HCT116 (cell line): Measurements from ENCODE around the gene C4A.

Experiments
- POLR2A ChIP-seq: IDR thresholded peaks from 2 replicates; pipeline ENCODE4 v1.7.0; 2011; ENCODE audit warnings: borderline replicate concordance; ENCODE audit not compliant: insufficient read depth, insufficient read length; ENCODE audit errors: extremely low read depth
- POLR2AphosphoS5 ChIP-seq: IDR thresholded peaks from 2 replicates; pipeline ENCODE4 v1.6.1; 2011; ENCODE audit warnings: mild to moderate bottlenecking, low read depth, low read length, moderate library complexity
- ZNF274 ChIP-seq: fragments of 200-500 bp; sonication (Bioruptor generic); IDR thresholded peaks from 2 replicates; pipeline ENCODE4 v1.6.1; 2014; ENCODE audit warnings: mild to moderate bottlenecking, low read depth, low read length, inconsistent platforms
- TF ChIP-seq, protein P1 (sequence below): IDR thresholded peaks from 2 replicates; pipeline ENCODE4 v1.6.1; 2012; ENCODE audit warnings: low read depth
- TF ChIP-seq, protein P2 (sequence below), 3 experiments: fragments of 200-600 bp in 1 of 3; sonication (generic) in 1 of 3; IDR thresholded peaks in 2 of 3; conservative IDR thresholded peaks in 1 of 3; 2 replicates each; pipeline ENCODE4 v1.5.1; 2012 to 2017; ENCODE audit warnings: low read depth in 2 of 3, low read length in 2 of 3, antibody characterized with exemption in 1 of 3, borderline replicate concordance in 1 of 3, control low read depth in 1 of 3, mild to moderate bottlenecking in 1 of 3, mixed read lengths in 1 of 3, mixed run types in 1 of 3, moderate library complexity in 1 of 3; ENCODE audit not compliant: insufficient read depth in 1 of 3

DNA sequence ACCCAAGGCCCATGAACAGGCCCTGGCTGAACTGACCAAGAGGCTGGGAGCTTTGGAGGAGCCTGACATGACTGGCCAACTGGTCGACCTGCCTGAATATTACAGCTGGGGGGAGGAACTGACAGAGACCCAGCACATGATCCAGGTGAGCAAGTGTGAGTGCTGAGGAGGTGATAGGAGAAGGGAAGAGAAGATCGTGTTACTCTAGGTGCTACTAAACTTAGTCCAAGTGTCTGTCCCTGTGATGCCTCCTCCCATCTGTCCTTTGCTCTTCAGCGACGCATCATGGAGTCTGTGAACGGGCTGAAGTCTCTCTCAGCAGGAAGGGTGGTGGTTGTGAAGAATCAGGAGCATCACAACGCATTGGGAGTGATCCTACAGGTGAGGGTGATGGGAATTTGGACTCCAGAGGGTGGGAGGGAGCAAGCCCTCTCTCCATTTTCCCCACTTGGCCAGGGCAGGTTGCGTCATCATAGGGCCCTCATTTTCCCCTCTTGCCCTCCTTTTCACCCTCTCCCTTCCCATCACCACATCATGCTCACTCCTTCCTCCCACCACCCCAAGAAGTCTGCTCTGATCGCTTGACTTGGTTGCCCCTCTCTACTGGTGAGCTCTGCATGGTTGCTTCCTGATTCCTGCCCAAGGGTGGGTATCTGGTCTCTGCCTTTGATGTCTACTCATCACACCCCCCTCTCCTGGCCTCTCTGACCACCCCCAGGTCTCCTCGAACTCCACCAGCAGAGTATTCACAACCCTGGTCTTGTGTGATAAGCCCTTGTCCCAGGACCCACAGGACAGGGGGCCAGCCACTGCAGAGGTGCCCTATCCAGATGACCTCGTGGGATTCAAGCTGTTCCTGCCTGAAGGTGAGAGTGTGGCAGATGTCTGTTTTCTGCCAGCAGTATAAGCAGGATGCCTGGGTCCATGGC is 14.6 kb upstream of the C4A start:
- TF ChIP-seq, protein P1, sequence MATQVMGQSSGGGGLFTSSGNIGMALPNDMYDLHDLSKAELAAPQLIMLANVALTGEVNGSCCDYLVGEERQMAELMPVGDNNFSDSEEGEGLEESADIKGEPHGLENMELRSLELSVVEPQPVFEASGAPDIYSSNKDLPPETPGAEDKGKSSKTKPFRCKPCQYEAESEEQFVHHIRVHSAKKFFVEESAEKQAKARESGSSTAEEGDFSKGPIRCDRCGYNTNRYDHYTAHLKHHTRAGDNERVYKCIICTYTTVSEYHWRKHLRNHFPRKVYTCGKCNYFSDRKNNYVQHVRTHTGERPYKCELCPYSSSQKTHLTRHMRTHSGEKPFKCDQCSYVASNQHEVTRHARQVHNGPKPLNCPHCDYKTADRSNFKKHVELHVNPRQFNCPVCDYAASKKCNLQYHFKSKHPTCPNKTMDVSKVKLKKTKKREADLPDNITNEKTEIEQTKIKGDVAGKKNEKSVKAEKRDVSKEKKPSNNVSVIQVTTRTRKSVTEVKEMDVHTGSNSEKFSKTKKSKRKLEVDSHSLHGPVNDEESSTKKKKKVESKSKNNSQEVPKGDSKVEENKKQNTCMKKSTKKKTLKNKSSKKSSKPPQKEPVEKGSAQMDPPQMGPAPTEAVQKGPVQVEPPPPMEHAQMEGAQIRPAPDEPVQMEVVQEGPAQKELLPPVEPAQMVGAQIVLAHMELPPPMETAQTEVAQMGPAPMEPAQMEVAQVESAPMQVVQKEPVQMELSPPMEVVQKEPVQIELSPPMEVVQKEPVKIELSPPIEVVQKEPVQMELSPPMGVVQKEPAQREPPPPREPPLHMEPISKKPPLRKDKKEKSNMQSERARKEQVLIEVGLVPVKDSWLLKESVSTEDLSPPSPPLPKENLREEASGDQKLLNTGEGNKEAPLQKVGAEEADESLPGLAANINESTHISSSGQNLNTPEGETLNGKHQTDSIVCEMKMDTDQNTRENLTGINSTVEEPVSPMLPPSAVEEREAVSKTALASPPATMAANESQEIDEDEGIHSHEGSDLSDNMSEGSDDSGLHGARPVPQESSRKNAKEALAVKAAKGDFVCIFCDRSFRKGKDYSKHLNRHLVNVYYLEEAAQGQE, result no peak
- TF ChIP-seq, protein P2, sequence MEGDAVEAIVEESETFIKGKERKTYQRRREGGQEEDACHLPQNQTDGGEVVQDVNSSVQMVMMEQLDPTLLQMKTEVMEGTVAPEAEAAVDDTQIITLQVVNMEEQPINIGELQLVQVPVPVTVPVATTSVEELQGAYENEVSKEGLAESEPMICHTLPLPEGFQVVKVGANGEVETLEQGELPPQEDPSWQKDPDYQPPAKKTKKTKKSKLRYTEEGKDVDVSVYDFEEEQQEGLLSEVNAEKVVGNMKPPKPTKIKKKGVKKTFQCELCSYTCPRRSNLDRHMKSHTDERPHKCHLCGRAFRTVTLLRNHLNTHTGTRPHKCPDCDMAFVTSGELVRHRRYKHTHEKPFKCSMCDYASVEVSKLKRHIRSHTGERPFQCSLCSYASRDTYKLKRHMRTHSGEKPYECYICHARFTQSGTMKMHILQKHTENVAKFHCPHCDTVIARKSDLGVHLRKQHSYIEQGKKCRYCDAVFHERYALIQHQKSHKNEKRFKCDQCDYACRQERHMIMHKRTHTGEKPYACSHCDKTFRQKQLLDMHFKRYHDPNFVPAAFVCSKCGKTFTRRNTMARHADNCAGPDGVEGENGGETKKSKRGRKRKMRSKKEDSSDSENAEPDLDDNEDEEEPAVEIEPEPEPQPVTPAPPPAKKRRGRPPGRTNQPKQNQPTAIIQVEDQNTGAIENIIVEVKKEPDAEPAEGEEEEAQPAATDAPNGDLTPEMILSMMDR (IDR thresholded peaks at IDR 0.05 in 2 of 3, conservative IDR thresholded peaks at IDR 0.05 in 1 of 3; ENCODE audit: borderline replicate concordance in 1 of 3, insufficient read depth in 1 of 3, low read depth in 2 of 3, low read length in 2 of 3), result no peak
- TF ChIP-seq ZNF274 (no peak), POLR2A (no peak), POLR2AphosphoS5 (no peak)
